Endothelial cell of umbilical vein (primary cell): ENCODE results near the gene LMX1A. TPM values are rescaled to one million over a fixed set of nuclear protein-coding genes. Genes with fewer than 3 reads are reported as not detected.

ENCODE experiments used
- BruUV-seq: library from RNA; stranded (reverse); fragments of 400-500 nt; replicated peaks from 2 replicates; lab custom pipeline; 2021; lab: Mats Ljungman, UMichigan
- CTCF ChIA-PET: fragments of 300-600, 350-600 bp; sonication (Branson Sonifier 250); formaldehyde crosslinking; loops from one replicate; lab custom pipeline; 2021; ENCODE audit warnings: antibody characterized with exemption, inconsistent platforms; lab: Charles Lee
- POLR2A ChIA-PET: fragments of 300-600, 350-600 bp; sonication (Branson Sonifier 250); formaldehyde crosslinking; loops from one replicate; lab custom pipeline; 2021; ENCODE audit warnings: antibody characterized with exemption, inconsistent platforms; lab: Charles Lee
- DNase-seq: peaks from one replicate; pipeline ENCODE4 v3.0.0-alpha.2; 2011; ENCODE audit warnings: low read depth, low spot score
- FAIRE-seq: peaks from 2 replicates; lab custom pipeline; 2011; peaks lifted over from hg19 to GRCh38; lab: Jason Lieb, UNC
- H2AFZ ChIP-seq: 2 replicates; pipeline ENCODE4 v1.6.0; 2012; ENCODE audit warnings: low read depth, low read length, control low read depth, inconsistent platforms
- H3K27ac ChIP-seq: 2 replicates; pipeline ENCODE4 v1.5.1; 2011; ENCODE audit warnings: low read depth, mild to moderate bottlenecking, control low read depth, low read length, moderate library complexity; ENCODE audit not compliant: insufficient read depth
- H3K27me3 ChIP-seq, 2 experiments: 2 replicates each; pipeline versions ENCODE4 v1.6.0 to v1.6.1; 2011; ENCODE audit warnings: low read length in 2 of 2, mixed read lengths in 1 of 2; ENCODE audit not compliant: control insufficient read depth in 2 of 2, insufficient read depth in 2 of 2
- H3K36me3 ChIP-seq, 2 experiments: 2 replicates in 1 of 2; 3 replicates in 1 of 2; pipeline ENCODE4 v1.5.1; 2011; ENCODE audit warnings: low read length in 2 of 2, mild to moderate bottlenecking in 1 of 2, moderate library complexity in 1 of 2; ENCODE audit not compliant: control insufficient read depth in 2 of 2, insufficient read depth in 2 of 2; ENCODE audit errors: extremely low read depth in 1 of 2
- H3K4me1 ChIP-seq: 3 replicates; pipeline ENCODE4 v1.5.1; 2011; ENCODE audit warnings: mild to moderate bottlenecking, low read length; ENCODE audit not compliant: control insufficient read depth, insufficient read depth; ENCODE audit errors: extremely low read depth
- H3K4me2 ChIP-seq: 2 replicates; pipeline ENCODE4 v1.6.1; 2011; ENCODE audit warnings: low read length, control low read depth, mixed read lengths; ENCODE audit not compliant: insufficient read depth
- H3K4me3 ChIP-seq, 3 experiments: fragments of 200-600 bp in 1 of 3; sonication (generic), shearing (Covaris generic) in 1 of 3; replicated peaks in 1 of 3; 2 replicates each; pipeline ENCODE4 v1.5.1; 2011 to 2016; ENCODE audit warnings: control low read depth in 3 of 3, low read length in 3 of 3, mild to moderate bottlenecking in 2 of 3, inconsistent platforms in 1 of 3, low read depth in 1 of 3, moderate library complexity in 1 of 3; ENCODE audit not compliant: insufficient read depth in 1 of 3
- H3K79me2 ChIP-seq: 2 replicates; pipeline ENCODE4 v1.6.0; 2012; ENCODE audit warnings: low read length, inconsistent platforms; ENCODE audit not compliant: control insufficient read depth, insufficient read depth
- H3K9ac ChIP-seq: replicated peaks from 2 replicates; pipeline ENCODE3; 2011; ENCODE audit warnings: low read length, control low read depth; ENCODE audit not compliant: insufficient read depth; ENCODE audit errors: extremely low read depth
- H3K9me1 ChIP-seq: replicated peaks from 3 replicates; pipeline ENCODE4 v1.6.0; 2011; ENCODE audit warnings: mild to moderate bottlenecking, low read length; ENCODE audit not compliant: control insufficient read depth, insufficient read depth; ENCODE audit errors: extremely low read depth
- H3K9me3 ChIP-seq: replicated peaks from 2 replicates; pipeline ENCODE4 v1.5.1; 2012; ENCODE audit warnings: low read length, inconsistent platforms; ENCODE audit not compliant: control insufficient read depth, insufficient read depth
- H4K20me1 ChIP-seq: replicated peaks from 2 replicates; pipeline ENCODE3; 2011; ENCODE audit warnings: mild to moderate bottlenecking, low read length; ENCODE audit not compliant: control insufficient read depth, insufficient read depth; ENCODE audit errors: extremely low read depth
- EZH2 ChIP-seq: IDR thresholded peaks from 2 replicates; pipeline ENCODE4 v1.6.1; 2012; ENCODE audit warnings: borderline replicate concordance, low read depth, mild to moderate bottlenecking, moderate library complexity, low read length, inconsistent platforms; ENCODE audit not compliant: severe bottlenecking
- FOS ChIP-seq: IDR thresholded peaks from 2 replicates; pipeline ENCODE4 v1.6.1; 2011; ENCODE audit warnings: mild to moderate bottlenecking, low read length, moderate library complexity, borderline replicate concordance; ENCODE audit not compliant: insufficient read depth
- GATA2 ChIP-seq: IDR thresholded peaks from 2 replicates; pipeline ENCODE4 v1.7.0; 2011; ENCODE audit warnings: low read depth, mild to moderate bottlenecking, moderate library complexity, mixed read lengths, low read length; ENCODE audit not compliant: insufficient read length, insufficient read depth
- JUN ChIP-seq: IDR thresholded peaks from 2 replicates; pipeline ENCODE4 v1.6.1; 2011; ENCODE audit warnings: borderline replicate concordance, low read depth; ENCODE audit not compliant: insufficient read length, insufficient read depth
- MYC ChIP-seq: IDR thresholded peaks from one replicate; pipeline ENCODE4 v1.6.1; 2011; ENCODE audit warnings: mild to moderate bottlenecking, low read depth, low read length
- POLR2A ChIP-seq: IDR thresholded peaks from 2 replicates; pipeline ENCODE4 v1.6.1; 2012; ENCODE audit warnings: low read depth, mild to moderate bottlenecking, control low read depth, low read length
- POLR2AphosphoS5 ChIP-seq: IDR thresholded peaks from 2 replicates; pipeline ENCODE4 v1.6.1; 2012; ENCODE audit warnings: low read depth, mild to moderate bottlenecking, control low read depth, low read length, moderate library complexity; ENCODE audit not compliant: insufficient read depth
- dilution Hi-C: fragments of 300-500 bp; cut with MboI; formaldehyde crosslinking; loops from one replicate; pipeline ENCODE4 v1.15.0; 2019; ENCODE audit warnings: low sequenced_read_pairs; ENCODE audit not compliant: extremely low pct_ligation_motif_present
- intact Hi-C: fragments of 100-400 bp; cut with micrococcal nuclease; formaldehyde crosslinking; loops from one replicate; pipeline ENCODE4 v1.10.0; 2022
- polyA plus RNA-seq, 4 experiments: library from polyadenylated mRNA; depleted of rRNA in 3 of 4; stranded (reverse) in 3 of 4; unstranded in 1 of 4; fragments of >200 nt; gene quantifications; 2 replicates each; pipeline versions ENCODE4 v1.2.1 to v1.2.3, GENCODE V29; 2011 to 2012; ENCODE audit warnings: missing spikeins in 1 of 4
- total RNA-seq: library from RNA; stranded (reverse); gene quantifications from 2 replicates; pipeline ENCODE4 v1.2.3, GENCODE V29; 2021
- TF ChIP-seq, protein P1 (sequence below): IDR thresholded peaks from 2 replicates; pipeline ENCODE4 v1.6.1; 2011; ENCODE audit not compliant: insufficient read depth, insufficient read length
- TF ChIP-seq, protein P2 (sequence below), 2 donors: IDR thresholded peaks; 1 replicate in 1 of 2; 2 replicates in 1 of 2; pipeline ENCODE4 v1.5.1; 2011; ENCODE audit warnings: low read length in 2 of 2, mild to moderate bottlenecking in 2 of 2, moderate library complexity in 2 of 2, control low read depth in 1 of 2, inconsistent platforms in 1 of 2, low read depth in 1 of 2; ENCODE audit not compliant: insufficient read depth in 1 of 2; ENCODE audit errors: extremely low read depth in 1 of 2

LMX1A gene
- total and polyA plus RNA-seq, 2 donors (not counting 3 experiments of a cell fraction or from before 2014, with no cell fraction given), result not detected

DNA sequence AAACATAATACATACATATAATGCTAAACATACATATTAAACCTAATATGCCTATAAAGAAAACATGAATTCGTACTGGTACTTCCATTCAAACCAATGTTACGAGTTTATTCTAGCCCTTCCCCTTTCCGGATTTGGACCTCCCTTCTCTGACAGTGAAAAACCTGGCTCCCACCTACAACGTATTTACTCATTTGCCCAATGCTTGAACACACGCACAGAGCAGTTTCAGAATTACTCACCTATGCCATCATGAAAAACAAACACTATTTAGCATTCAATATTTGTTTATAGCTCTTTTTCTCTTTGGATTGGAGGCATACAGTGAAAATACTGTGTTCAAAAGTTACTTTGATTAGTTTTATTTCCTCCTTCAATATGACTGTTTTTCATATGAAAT is 204.4 kb downstream of the LMX1A start:
- H3K9me3 ChIP-seq, result no peaks in the 10 kb centered on the region
- H3K4me2 ChIP-seq, result no peak overlapping the region
- H4K20me1 ChIP-seq, result no peaks in the 10 kb centered on the region
- H3K27ac ChIP-seq, result no peak overlapping the region
- dilution Hi-C loops (no loop called here), intact Hi-C loops (no loop called here)
- no peaks in the 10 kb centered on the region for H3K9me1 ChIP-seq
- no peaks in the 10 kb centered on the region for H3K4me1 ChIP-seq
- H3K27me3 ChIP-seq, result no peaks in the 10 kb centered on the region
- FAIRE-seq, result no peak
- H3K9ac ChIP-seq, result no peak overlapping the region
- ChIA-PET POLR2A (no interaction called here), CTCF (interaction anchor here (1.0 kb wide), 1 partner anchor 18 kb away, joined by 3 read pairs; no protein-coding TSS in a partner anchor)
- no peak for DNase-seq
- no TSS peak for BruUV-seq
- TF ChIP-seq, protein P1, sequence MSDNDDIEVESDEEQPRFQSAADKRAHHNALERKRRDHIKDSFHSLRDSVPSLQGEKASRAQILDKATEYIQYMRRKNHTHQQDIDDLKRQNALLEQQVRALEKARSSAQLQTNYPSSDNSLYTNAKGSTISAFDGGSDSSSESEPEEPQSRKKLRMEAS, result no peak
- no peak for TF ChIP-seq JUN
- no peak for TF ChIP-seq POLR2A
- TF ChIP-seq, protein P2, sequence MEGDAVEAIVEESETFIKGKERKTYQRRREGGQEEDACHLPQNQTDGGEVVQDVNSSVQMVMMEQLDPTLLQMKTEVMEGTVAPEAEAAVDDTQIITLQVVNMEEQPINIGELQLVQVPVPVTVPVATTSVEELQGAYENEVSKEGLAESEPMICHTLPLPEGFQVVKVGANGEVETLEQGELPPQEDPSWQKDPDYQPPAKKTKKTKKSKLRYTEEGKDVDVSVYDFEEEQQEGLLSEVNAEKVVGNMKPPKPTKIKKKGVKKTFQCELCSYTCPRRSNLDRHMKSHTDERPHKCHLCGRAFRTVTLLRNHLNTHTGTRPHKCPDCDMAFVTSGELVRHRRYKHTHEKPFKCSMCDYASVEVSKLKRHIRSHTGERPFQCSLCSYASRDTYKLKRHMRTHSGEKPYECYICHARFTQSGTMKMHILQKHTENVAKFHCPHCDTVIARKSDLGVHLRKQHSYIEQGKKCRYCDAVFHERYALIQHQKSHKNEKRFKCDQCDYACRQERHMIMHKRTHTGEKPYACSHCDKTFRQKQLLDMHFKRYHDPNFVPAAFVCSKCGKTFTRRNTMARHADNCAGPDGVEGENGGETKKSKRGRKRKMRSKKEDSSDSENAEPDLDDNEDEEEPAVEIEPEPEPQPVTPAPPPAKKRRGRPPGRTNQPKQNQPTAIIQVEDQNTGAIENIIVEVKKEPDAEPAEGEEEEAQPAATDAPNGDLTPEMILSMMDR (IDR thresholded peaks at IDR 0.05; ENCODE audit: extremely low read depth in 1 of 2, insufficient read depth in 1 of 2, low read depth in 1 of 2, low read length in 2 of 2), result no peak
- no peak for TF ChIP-seq GATA2
- no peak for TF ChIP-seq FOS
- TF ChIP-seq EZH2, result no peak
- no peak for TF ChIP-seq POLR2AphosphoS5
- TF ChIP-seq MYC, result no peak
- H2AFZ ChIP-seq, result no peak overlapping the region
- H3K36me3 ChIP-seq, result no peaks in the 10 kb centered on the region
- no peaks in the 10 kb centered on the region for H3K79me2 ChIP-seq
- H3K4me3 ChIP-seq, result no peak overlapping the region

Other genes starting within 250 kb of the LMX1A start
- gene RXRG, start 88.4 kb upstream of the LMX1A start, total RNA-seq, result not detected in 2 replicates
- gene RXRG, start 88.4 kb upstream of the LMX1A start, polyA plus RNA-seq, result not detected in 2 replicates
- gene LRRC52, start 187.3 kb upstream of the LMX1A start, total RNA-seq, result not detected in 2 replicates
- gene LRRC52, start 187.3 kb upstream of the LMX1A start, polyA plus RNA-seq, result not detected in 2 replicates